Measurements from ENCODE around the gene DAND5. TPM values are rescaled to one million over a fixed set of nuclear protein-coding genes. Genes with fewer than 3 reads are reported as not detected.

Gene DAND5
- total and polyA plus RNA-seq, 10 of the 15 experiments (the other 5 are each of a cell fraction or from before 2014, with no cell fraction given), result 0.06 to 0.15 (median 0.12) TPM; not detected in 5

DNA sequence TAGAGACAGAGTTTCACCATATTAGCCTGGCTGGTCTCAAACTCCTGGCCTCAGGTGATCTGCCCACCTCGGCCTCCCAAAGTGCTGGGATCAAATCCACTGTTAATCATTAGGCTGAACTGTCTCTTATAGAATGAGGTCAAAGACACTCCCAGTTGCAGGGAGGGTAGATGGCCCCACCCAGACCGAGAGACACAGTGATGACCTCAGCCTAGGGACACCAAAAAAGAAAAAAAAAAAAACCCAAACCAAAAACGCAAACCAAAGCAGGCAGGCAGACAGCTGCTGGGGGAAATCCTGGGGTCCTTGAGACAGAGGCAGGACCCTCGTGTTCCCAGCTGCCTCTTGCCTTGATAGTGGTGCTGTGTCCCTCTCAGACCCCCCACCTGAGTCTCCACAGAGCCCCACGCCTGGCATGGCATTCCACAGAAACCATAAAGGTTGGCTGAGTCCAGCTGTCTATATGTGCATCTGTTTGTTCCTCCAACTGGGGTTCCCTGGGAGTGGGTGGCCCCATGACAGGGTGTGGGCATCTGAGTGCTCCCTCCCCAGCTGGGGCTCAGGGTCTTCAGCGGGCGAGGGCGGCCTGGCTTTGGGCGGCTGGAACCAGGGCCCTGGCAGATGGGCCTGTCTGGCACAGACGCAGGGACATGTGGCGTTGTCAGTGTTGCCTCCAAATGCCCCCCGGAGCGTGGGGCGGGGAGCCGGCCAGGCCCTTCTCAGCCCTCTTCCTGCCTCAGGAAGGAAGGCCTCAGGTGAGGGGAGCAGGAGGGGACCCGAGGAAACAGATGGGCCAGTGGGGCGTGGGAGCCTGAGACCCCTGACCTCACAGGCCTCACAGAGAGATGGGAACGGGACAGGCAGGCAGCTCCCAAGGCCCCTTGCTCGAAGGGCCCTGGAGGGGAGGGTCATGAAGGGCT, 5.2 kb downstream of the DAND5 start:
- Histone ChIP-seq H3K4me3 (no peak overlapping the region), H2AFZ (ENCODE audit: control insufficient read depth, low read depth, low read length) (no peak overlapping the region), H3K9ac (ENCODE audit: control insufficient read depth, insufficient read depth, low read length) (no peak overlapping the region), H3K79me2 (ENCODE audit: control insufficient read depth, insufficient read depth, low read length) (no peaks in the 10 kb centered on the region), H3K36me3 (ENCODE audit: control insufficient read depth in 2 of 2, insufficient read depth in 2 of 2, low read length in 1 of 2) (no peaks in the 10 kb centered on the region), H3K27ac (ENCODE audit: control insufficient read depth, insufficient read depth) (no peak overlapping the region), H4K20me1 (ENCODE audit: control insufficient read depth, insufficient read depth) (no peaks in the 10 kb centered on the region), H3K9me3 (replicated peaks; ENCODE audit: control insufficient read depth, insufficient read depth, low read length) (no peaks in the 10 kb centered on the region), H3K4me2 (ENCODE audit: control insufficient read depth, insufficient read depth) (no peak overlapping the region), H3K27me3 (replicated peaks in 1 of 2; ENCODE audit: control insufficient read depth in 2 of 2, insufficient read depth in 2 of 2, low read length in 1 of 2) (no peaks in the 10 kb centered on the region), H3K4me1 (ENCODE audit: control insufficient read depth, insufficient read depth, low read length) (no peaks in the 10 kb centered on the region)
- intact Hi-C loops (cut with micrococcal nuclease; ENCODE audit: unreplicated experiment), result loop anchor here (5.0 kb wide), 3 partner anchors 58 to 303 kb away; no protein-coding TSS in a partner anchor
- DNase-seq (ENCODE audit: low read depth, low spot score) (no peak), ATAC-seq (peak; percentile 68), FAIRE-seq (no peak)
- SMC1A ChIA-PET (ENCODE audit: uncharacterized antibody, unreplicated experiment), result interaction anchor here (0.6 to 1.6 kb wide), 2 partner anchors 9 to 32 kb away, joined by 3 to 4 read pairs; no protein-coding TSS in a partner anchor
- 16% methylated on average over 18 of the region's 19 CpGs for WGBS (ENCODE audit: insufficient coverage, insufficient replicate concordance, low lambda C conversion rate, missing lambda C conversion rate)
- in situ Hi-C loops (cut with MboI), result loop anchor here (5.0 to 10.0 kb wide), 2 partner anchors 118 to 290 kb away; no protein-coding TSS in a partner anchor
- TF ChIP-seq, protein P1, sequence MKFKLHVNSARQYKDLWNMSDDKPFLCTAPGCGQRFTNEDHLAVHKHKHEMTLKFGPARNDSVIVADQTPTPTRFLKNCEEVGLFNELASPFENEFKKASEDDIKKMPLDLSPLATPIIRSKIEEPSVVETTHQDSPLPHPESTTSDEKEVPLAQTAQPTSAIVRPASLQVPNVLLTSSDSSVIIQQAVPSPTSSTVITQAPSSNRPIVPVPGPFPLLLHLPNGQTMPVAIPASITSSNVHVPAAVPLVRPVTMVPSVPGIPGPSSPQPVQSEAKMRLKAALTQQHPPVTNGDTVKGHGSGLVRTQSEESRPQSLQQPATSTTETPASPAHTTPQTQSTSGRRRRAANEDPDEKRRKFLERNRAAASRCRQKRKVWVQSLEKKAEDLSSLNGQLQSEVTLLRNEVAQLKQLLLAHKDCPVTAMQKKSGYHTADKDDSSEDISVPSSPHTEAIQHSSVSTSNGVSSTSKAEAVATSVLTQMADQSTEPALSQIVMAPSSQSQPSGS (IDR thresholded peaks at IDR 0.05; ENCODE audit: low read length), result no peak
- TF ChIP-seq TCF7 (IDR thresholded peaks at IDR 0.05; ENCODE audit: borderline replicate concordance) (no peak), ATF7 (IDR thresholded peaks at IDR 0.05; ENCODE audit: low read depth) (peak; percentile 37; the same call in 1 of the 2 replicates)
- POLR2A ChIA-PET, result interaction anchor here (0.6 to 0.7 kb wide), 3 partner anchors 9 to 999 kb away, joined by 3 read pairs; no protein-coding TSS in a partner anchor
- RAD21 ChIA-PET (ENCODE audit: unreplicated experiment), result interaction anchor here (1.6 to 5.0 kb wide), 2 partner anchors 9 to 87 kb away, joined by 6 to 49 read pairs; no protein-coding TSS in a partner anchor
- no TSS peak for BruUV-seq (replicated peaks)
- CTCF ChIA-PET, result interaction anchor here (0.6 to 13.5 kb wide), 7 partner anchors 9 to 153 kb away, joined by 3 to 247 read pairs (median 25); no protein-coding TSS in a partner anchor

Measured in GM12878 (cell line).